ENCODE data around the gene OCSTAMP. TPM values are rescaled to one million over a fixed set of nuclear protein-coding genes. Genes with fewer than 3 reads are reported as not detected.
A peak's percentile ranks its signal among the peaks of the same experiment; 100 is the strongest.

The OCSTAMP gene
- total and polyA plus RNA-seq, 2 donors from 2014 or later = not detected

- Histone ChIP-seq H3K4me1 (ENCODE audit: control insufficient read depth in 2 of 3, insufficient read depth in 2 of 3, low read depth in 1 of 3, low read length in 3 of 3) (peaks cover 0 to 3% (median 0%) of the 10 kb centered on the region in 3 donors), H3K27me3 (ENCODE audit: control insufficient read depth, insufficient read depth, low read length) (no peaks in the 10 kb centered on the region), H3K9ac (ENCODE audit: low read length in 3 of 3) (no peak overlapping the region), H3K36me3 (ENCODE audit: control insufficient read depth in 2 of 3, insufficient read depth in 3 of 3, low read length in 3 of 3) (peaks cover 0 to 11% (median 0%) of the 10 kb centered on the region in 3 donors), H3K27ac (ENCODE audit: low read depth in 2 of 2, low read length in 2 of 2) (no peak overlapping the region), H3K9me3 (ENCODE audit: control insufficient read depth in 2 of 3, insufficient read depth in 1 of 3, low read length in 3 of 3) (no peaks in the 10 kb centered on the region), H3K4me3 (ENCODE audit: low read length in 3 of 3) (no peak overlapping the region)
- DNase-seq (no peak), FAIRE-seq (no peak)
- no peak for TF ChIP-seq CTCF (IDR thresholded peaks at IDR 0.05; ENCODE audit: borderline replicate concordance, extremely low read depth, insufficient read depth)
- intact Hi-C loops (cut with DNase I) = no loop called here
These were observed 8.5 kb upstream of the OCSTAMP start for GRCh38 chr20:46559001-46559400.

- intact Hi-C loops (cut with DNase I) = no loop called here
- no peaks in the 10 kb centered on the region for H3K27me3 ChIP-seq (ENCODE audit: control insufficient read depth, insufficient read depth, low read length)
- no peak for TF ChIP-seq CTCF (IDR thresholded peaks at IDR 0.05; ENCODE audit: borderline replicate concordance, extremely low read depth, insufficient read depth)
- H3K9me3 ChIP-seq (ENCODE audit: control insufficient read depth in 2 of 3, insufficient read depth in 1 of 3, low read length in 3 of 3) = no peaks in the 10 kb centered on the region
- no peak overlapping the region for H3K9ac ChIP-seq (ENCODE audit: low read length in 3 of 3)
- DNase-seq = peak in 2 of 5 donors; percentile 22 to 37
- peaks cover 0 to 11% (median 0%) of the 10 kb centered on the region in 3 donors for H3K36me3 ChIP-seq (ENCODE audit: control insufficient read depth in 2 of 3, insufficient read depth in 3 of 3, low read length in 3 of 3)
- H3K4me3 ChIP-seq (ENCODE audit: low read length in 3 of 3) = no peak overlapping the region
- H3K4me1 ChIP-seq (ENCODE audit: control insufficient read depth in 2 of 3, insufficient read depth in 2 of 3, low read depth in 1 of 3, low read length in 3 of 3) = peaks cover 0 to 3% (median 0%) of the 10 kb centered on the region in 3 donors
- H3K27ac ChIP-seq (ENCODE audit: low read depth in 2 of 2, low read length in 2 of 2) = no peak overlapping the region
- no peak for FAIRE-seq
These were observed 8.1 kb upstream of the OCSTAMP start for GRCh38 chr20:46558511-46558959.

- Histone ChIP-seq H3K27ac (ENCODE audit: low read depth in 2 of 2, low read length in 2 of 2) (no peak overlapping the region), H3K4me1 (ENCODE audit: control insufficient read depth in 2 of 3, insufficient read depth in 2 of 3, low read depth in 1 of 3, low read length in 3 of 3) (no peaks in the 10 kb centered on the region), H3K9me3 (ENCODE audit: control insufficient read depth in 2 of 3, insufficient read depth in 1 of 3, low read length in 3 of 3) (no peaks in the 10 kb centered on the region), H3K9ac (ENCODE audit: low read length in 3 of 3) (no peak overlapping the region), H3K4me3 (ENCODE audit: low read length in 3 of 3) (no peak overlapping the region), H3K36me3 (ENCODE audit: control insufficient read depth in 2 of 3, insufficient read depth in 3 of 3, low read length in 3 of 3) (peaks cover 0 to 11% (median 0%) of the 10 kb centered on the region in 3 donors), H3K27me3 (ENCODE audit: control insufficient read depth, insufficient read depth, low read length) (no peaks in the 10 kb centered on the region)
- no peak for FAIRE-seq
- intact Hi-C loops (cut with DNase I) = no loop called here
- TF ChIP-seq CTCF (IDR thresholded peaks at IDR 0.05; ENCODE audit: borderline replicate concordance, extremely low read depth, insufficient read depth) = no peak
- no peak for DNase-seq
These were observed 6.9 kb upstream of the OCSTAMP start for GRCh38 chr20:46557231-46557956.

Measured in kidney (tissue), 14 donors.